ENCODE data around the gene PPIF. TPM values are rescaled to one million over a fixed set of nuclear protein-coding genes. Genes with fewer than 3 reads are reported as not detected.

Gene PPIF
- total RNA-seq, 1 experiment from 2014 or later: 160 TPM

GRCh38 chr10:79375321-79376077 is 28.2 kb downstream of the PPIF start:
- TF ChIP-seq, protein P1, sequence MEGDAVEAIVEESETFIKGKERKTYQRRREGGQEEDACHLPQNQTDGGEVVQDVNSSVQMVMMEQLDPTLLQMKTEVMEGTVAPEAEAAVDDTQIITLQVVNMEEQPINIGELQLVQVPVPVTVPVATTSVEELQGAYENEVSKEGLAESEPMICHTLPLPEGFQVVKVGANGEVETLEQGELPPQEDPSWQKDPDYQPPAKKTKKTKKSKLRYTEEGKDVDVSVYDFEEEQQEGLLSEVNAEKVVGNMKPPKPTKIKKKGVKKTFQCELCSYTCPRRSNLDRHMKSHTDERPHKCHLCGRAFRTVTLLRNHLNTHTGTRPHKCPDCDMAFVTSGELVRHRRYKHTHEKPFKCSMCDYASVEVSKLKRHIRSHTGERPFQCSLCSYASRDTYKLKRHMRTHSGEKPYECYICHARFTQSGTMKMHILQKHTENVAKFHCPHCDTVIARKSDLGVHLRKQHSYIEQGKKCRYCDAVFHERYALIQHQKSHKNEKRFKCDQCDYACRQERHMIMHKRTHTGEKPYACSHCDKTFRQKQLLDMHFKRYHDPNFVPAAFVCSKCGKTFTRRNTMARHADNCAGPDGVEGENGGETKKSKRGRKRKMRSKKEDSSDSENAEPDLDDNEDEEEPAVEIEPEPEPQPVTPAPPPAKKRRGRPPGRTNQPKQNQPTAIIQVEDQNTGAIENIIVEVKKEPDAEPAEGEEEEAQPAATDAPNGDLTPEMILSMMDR (conservative IDR thresholded peaks at IDR 0.05; ENCODE audit: low read depth, low read length): no peak
- TF ChIP-seq EZH2 (IDR thresholded peaks at IDR 0.05; ENCODE audit: borderline replicate concordance, low read depth, low read length, poor library complexity, severe bottlenecking): no peak
- DNase-seq (ENCODE audit: low spot score): no peak
- BruUV-seq (replicated peaks): no TSS peak

DNA sequence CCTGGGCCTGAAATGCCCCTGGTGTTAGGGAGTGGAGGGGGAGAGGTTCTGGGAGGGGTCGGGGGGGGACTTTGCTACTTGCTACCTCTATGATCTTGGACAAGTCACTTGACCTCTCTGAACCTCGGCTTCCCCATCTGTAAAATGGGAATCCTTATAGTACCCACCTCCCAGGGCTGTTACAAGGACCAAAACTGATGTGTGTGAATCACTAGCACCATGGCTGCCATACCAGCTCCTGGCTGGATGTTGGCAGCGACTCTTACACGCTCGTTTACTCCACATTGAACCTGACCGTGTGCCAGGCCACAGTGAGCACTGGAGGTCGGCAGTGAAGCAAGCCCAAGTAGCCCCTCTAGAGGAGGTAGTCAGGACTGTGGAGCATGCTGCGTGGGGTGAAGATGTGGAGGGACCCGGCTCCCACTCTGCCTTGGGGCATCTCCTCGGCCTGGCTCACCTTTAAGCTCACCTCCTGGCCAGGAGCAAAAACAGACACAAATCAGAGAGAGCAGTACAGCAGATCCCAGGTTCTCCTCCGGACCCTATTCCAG is 28.9 kb downstream of the PPIF start:
- Histone ChIP-seq H3K27ac (ENCODE audit: low read depth, low read length, poor library complexity, severe bottlenecking) (no peak overlapping the region), H3K9me3 (ENCODE audit: low read depth, low read length, poor library complexity, severe bottlenecking) (no peaks in the 10 kb centered on the region), H3K27me3 (replicated peaks; ENCODE audit: insufficient read depth, low read depth, low read length, poor library complexity) (no peaks in the 10 kb centered on the region), H3K4me3 (ENCODE audit: low read depth, low read length, poor library complexity, severe bottlenecking) (no peak overlapping the region), H3K4me1 (ENCODE audit: insufficient read depth, low read length, poor library complexity, severe bottlenecking) (no peaks in the 10 kb centered on the region), H3K36me3 (ENCODE audit: insufficient read depth, low read length, poor library complexity, severe bottlenecking) (no peaks in the 10 kb centered on the region)
- CTCF ChIA-PET: no interaction called here
- TF ChIP-seq, protein P1 (conservative IDR thresholded peaks at IDR 0.05; ENCODE audit: low read depth, low read length): no peak
- no peak for TF ChIP-seq EZH2 (IDR thresholded peaks at IDR 0.05; ENCODE audit: borderline replicate concordance, low read depth, low read length, poor library complexity, severe bottlenecking)
- DNase-seq (ENCODE audit: low spot score): no peak
- POLR2A ChIA-PET (ENCODE audit: low non-redundant PET): no interaction called here
- BruUV-seq (replicated peaks): no TSS peak
- intact Hi-C loops (cut with micrococcal nuclease; ENCODE audit: unreplicated experiment): loop anchor here (10.0 kb wide), 1 partner anchor 229 kb away; no protein-coding TSS in a partner anchor

More at GRCh38 chr10:79375321-79376077, 28.2 kb downstream of the PPIF start:
- H3K27me3 ChIP-seq (replicated peaks; ENCODE audit: insufficient read depth, low read depth, low read length, poor library complexity): no peaks in the 10 kb centered on the region
- POLR2A ChIA-PET (ENCODE audit: low non-redundant PET): no interaction called here
- H3K9me3 ChIP-seq (ENCODE audit: low read depth, low read length, poor library complexity, severe bottlenecking): no peaks in the 10 kb centered on the region
- intact Hi-C loops (cut with micrococcal nuclease; ENCODE audit: unreplicated experiment): loop anchor here (2.0 to 10.0 kb wide), 2 partner anchors 91 to 229 kb away; no protein-coding TSS in a partner anchor
- no peak overlapping the region for H3K4me3 ChIP-seq (ENCODE audit: low read depth, low read length, poor library complexity, severe bottlenecking)
- CTCF ChIA-PET: no interaction called here
- H3K4me1 ChIP-seq (ENCODE audit: insufficient read depth, low read length, poor library complexity, severe bottlenecking): no peaks in the 10 kb centered on the region
- no peaks in the 10 kb centered on the region for H3K36me3 ChIP-seq (ENCODE audit: insufficient read depth, low read length, poor library complexity, severe bottlenecking)
- no peak overlapping the region for H3K27ac ChIP-seq (ENCODE audit: low read depth, low read length, poor library complexity, severe bottlenecking)

DNA sequence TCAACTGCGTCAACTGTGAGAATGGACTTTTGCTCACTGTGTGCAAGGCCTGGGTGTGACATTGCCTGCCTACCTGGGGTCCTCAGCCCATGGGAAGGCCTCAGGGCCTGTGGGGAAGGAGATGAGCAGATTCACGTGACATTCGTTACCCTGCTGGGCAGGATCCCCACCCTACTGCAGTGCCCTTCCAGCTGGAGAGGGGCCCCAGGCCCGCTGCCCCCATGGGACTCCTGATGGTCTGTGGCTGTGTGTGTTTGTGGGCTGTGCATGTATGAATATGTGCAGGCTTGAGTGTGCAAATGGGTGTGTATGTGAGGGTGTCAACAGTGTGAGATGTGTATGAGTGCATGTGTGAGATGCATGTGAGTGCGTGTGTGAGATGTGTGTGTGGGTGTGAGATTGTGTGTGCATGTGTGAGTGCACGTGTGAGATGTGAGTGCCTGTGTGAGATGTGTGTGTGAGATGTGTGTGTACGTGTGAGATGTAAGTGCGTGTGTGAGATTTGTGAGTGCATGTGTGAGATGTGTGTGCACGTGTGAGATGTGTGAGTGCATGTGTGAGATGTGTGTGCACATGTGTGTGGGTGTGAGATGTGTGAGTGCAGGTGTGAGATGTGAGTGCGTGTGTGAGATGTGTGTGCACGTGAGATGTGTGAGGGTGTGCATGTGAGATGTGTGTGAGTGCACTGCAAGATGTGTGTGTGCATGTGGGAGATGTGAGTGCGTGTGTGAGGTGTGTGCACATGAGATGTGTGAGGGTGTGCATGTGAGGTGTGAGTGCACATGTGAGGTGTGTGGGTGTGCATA is 29.7 kb downstream of the PPIF start:
- no peak overlapping the region for H3K27ac ChIP-seq (ENCODE audit: low read depth, low read length, poor library complexity, severe bottlenecking)
- H3K36me3 ChIP-seq (ENCODE audit: insufficient read depth, low read length, poor library complexity, severe bottlenecking): no peaks in the 10 kb centered on the region
- no peaks in the 10 kb centered on the region for H3K4me1 ChIP-seq (ENCODE audit: insufficient read depth, low read length, poor library complexity, severe bottlenecking)
- no peak overlapping the region for H3K4me3 ChIP-seq (ENCODE audit: low read depth, low read length, poor library complexity, severe bottlenecking)
- BruUV-seq (replicated peaks): no TSS peak
- ChIA-PET POLR2A (ENCODE audit: low non-redundant PET) (no interaction called here), CTCF (no interaction called here)
- H3K27me3 ChIP-seq (replicated peaks; ENCODE audit: insufficient read depth, low read depth, low read length, poor library complexity): no peaks in the 10 kb centered on the region
- intact Hi-C loops (cut with micrococcal nuclease; ENCODE audit: unreplicated experiment): loop anchor here (10.0 kb wide), 1 partner anchor 228 kb away; no protein-coding TSS in a partner anchor
- TF ChIP-seq EZH2 (IDR thresholded peaks at IDR 0.05; ENCODE audit: borderline replicate concordance, low read depth, low read length, poor library complexity, severe bottlenecking): no peak
- TF ChIP-seq, protein P1 (conservative IDR thresholded peaks at IDR 0.05; ENCODE audit: low read depth, low read length): no peak
- DNase-seq (ENCODE audit: low spot score): no peak
- H3K9me3 ChIP-seq (ENCODE audit: low read depth, low read length, poor library complexity, severe bottlenecking): no peaks in the 10 kb centered on the region

All from A673 (cell line).